Type B pancreatic cell (in vitro differentiated cells): Measurements from ENCODE around the gene TUT7. TPM values are rescaled to one million over a fixed set of nuclear protein-coding genes. Genes with fewer than 3 reads are reported as not detected.

ENCODE experiments used
- DNase-seq: peaks from one replicate; pipeline ENCODE4 v3.0.0; 2021; ENCODE audit warnings: mixed read lengths; ENCODE audit not compliant: unreplicated experiment; ENCODE audit errors: extremely low spot score
- H3K27ac Mint-ChIP-seq: 2 replicates; pipeline ENCODE4 v1.8.0; 2021; ENCODE audit warnings: mild to moderate bottlenecking, mixed read lengths
- H3K27me3 Mint-ChIP-seq: 2 replicates; pipeline ENCODE4 v1.8.0; 2021; ENCODE audit warnings: mixed read lengths
- H3K36me3 Mint-ChIP-seq: 2 replicates; pipeline ENCODE4 v1.8.0; 2021; ENCODE audit warnings: mixed read lengths
- H3K4me1 Mint-ChIP-seq: one replicate; pipeline ENCODE4 v1.8.0; 2021; ENCODE audit warnings: mixed read lengths; ENCODE audit not compliant: unreplicated experiment
- H3K4me3 Mint-ChIP-seq: 2 replicates; pipeline ENCODE4 v1.8.0; 2021; ENCODE audit warnings: mild to moderate bottlenecking, mixed read lengths
- H3K9me3 Mint-ChIP-seq: 2 replicates; pipeline ENCODE4 v1.8.0; 2021; ENCODE audit warnings: mixed read lengths
- CTCF ChIP-seq: fragments of 200-600 bp; sonication (generic); conservative IDR thresholded peaks from 2 replicates; pipeline ENCODE4 v1.5.0; 2021; ENCODE audit warnings: antibody characterized with exemption, mild to moderate bottlenecking
- total RNA-seq: library from RNA; stranded (reverse); gene quantifications from 2 replicates; pipeline ENCODE4 v1.2.1, GENCODE V29; 2021; ENCODE audit warnings: low replicate concordance

TUT7 gene
- total RNA-seq, 1 donor from 2014 or later: 26.5 TPM

- peaks cover 30% of the 10 kb centered on the region for H3K36me3 Mint-ChIP-seq
- H3K27me3 Mint-ChIP-seq: no peaks in the 10 kb centered on the region
- no peak overlapping the region for H3K27ac Mint-ChIP-seq
- no peak overlapping the region for H3K4me3 Mint-ChIP-seq
- DNase-seq: no peak
- peaks cover 37% of the 10 kb centered on the region for H3K4me1 Mint-ChIP-seq
- H3K9me3 Mint-ChIP-seq: no peaks in the 10 kb centered on the region
- TF ChIP-seq CTCF: no peak
These were observed 77.1 kb downstream of the TUT7 start for GRCh38 chr9:86277072-86277471.

GRCh38 chr9:86275962-86276361 lies 78.2 kb downstream of the TUT7 start:
- peak; percentile 62 for TF ChIP-seq CTCF
- Mint-ChIP-seq H3K27ac (no peak overlapping the region), H3K9me3 (no peaks in the 10 kb centered on the region), H3K4me3 (no peak overlapping the region), H3K4me1 (peaks cover 30% of the 10 kb centered on the region), H3K27me3 (no peaks in the 10 kb centered on the region), H3K36me3 (peaks cover 37% of the 10 kb centered on the region)
- DNase-seq: no peak

- Mint-ChIP-seq H3K27me3 (no peaks in the 10 kb centered on the region), H3K36me3 (peaks cover 35% of the 10 kb centered on the region)
These were observed 79.2 kb downstream of the TUT7 start for GRCh38 chr9:86274821-86275643.

GRCh38 chr9:86272221-86272620 lies 82.0 kb downstream of the TUT7 start:
- H3K27me3 Mint-ChIP-seq: no peaks in the 10 kb centered on the region
- H3K9me3 Mint-ChIP-seq: no peaks in the 10 kb centered on the region
- TF ChIP-seq CTCF: no peak
- peaks cover 38% of the 10 kb centered on the region for H3K36me3 Mint-ChIP-seq
- no peak overlapping the region for H3K4me3 Mint-ChIP-seq
- no peak for DNase-seq
- H3K27ac Mint-ChIP-seq: no peak overlapping the region
- H3K4me1 Mint-ChIP-seq: peaks cover 11% of the 10 kb centered on the region

More at GRCh38 chr9:86274821-86275643, 79.2 kb downstream of the TUT7 start:
- no peaks in the 10 kb centered on the region for H3K9me3 Mint-ChIP-seq
- no peak overlapping the region for H3K4me3 Mint-ChIP-seq
- no peak for TF ChIP-seq CTCF
- DNase-seq: no peak
- H3K27ac Mint-ChIP-seq: no peak overlapping the region
- peaks cover 27% of the 10 kb centered on the region for H3K4me1 Mint-ChIP-seq

GRCh38 chr9:86263876-86264275 lies 90.3 kb downstream of the TUT7 start:
- Mint-ChIP-seq H3K27me3 (no peaks in the 10 kb centered on the region), H3K9me3 (no peaks in the 10 kb centered on the region), H3K4me3 (no peak overlapping the region), H3K4me1 (peaks cover 20% of the 10 kb centered on the region), H3K27ac (no peak overlapping the region), H3K36me3 (peaks cover 31% of the 10 kb centered on the region)
- TF ChIP-seq CTCF: no peak
- no peak for DNase-seq
